GM12873 (cell line): ENCODE results near the gene RPL27.

ENCODE experiments used
- CTCF ChIP-seq: IDR thresholded peaks from 2 replicates; pipeline ENCODE4 v1.5.1; 2012; ENCODE audit warnings: low read depth, mild to moderate bottlenecking, moderate library complexity, low read length, control low read depth; ENCODE audit not compliant: insufficient read depth; ENCODE audit errors: missing control alignments

The RPL27 gene

GRCh38 chr17:43006639-43007551, 8.7 kb downstream of the RPL27 start, which contains the start of gene IFI35:
Gene IFI35 (plus strand): TSS chr17:43006784. CDS start chr17:43006948, 164 bp downstream.
- TF ChIP-seq CTCF, result peak; percentile 43

GRCh38 chr17:43010667-43011308, 12.6 kb downstream of the RPL27 start:
- TF ChIP-seq CTCF, result no peak

GRCh38 chr17:43011728-43012472, 13.7 kb downstream of the RPL27 start:
- no peak for TF ChIP-seq CTCF

- TF ChIP-seq CTCF, result no peak
Observed at GRCh38 chr17:43013296-43013695, 15.1 kb downstream of the RPL27 start.

- TF ChIP-seq CTCF, result no peak
Observed at GRCh38 chr17:43014020-43014648, 15.9 kb downstream of the RPL27 start.

- no peak for TF ChIP-seq CTCF
Observed at GRCh38 chr17:43014649-43015542, 16.7 kb downstream of the RPL27 start.
